Activated CD8-positive, alpha-beta T cell treated with anti-CD3 and anti-CD28 coated beads for 36 hours (primary cell): ENCODE results near the gene ASS1. TPM values are rescaled to one million over a fixed set of nuclear protein-coding genes. Genes with fewer than 3 reads are reported as not detected.

Experiments used
- ATAC-seq: fragments of 200-7000 bp; cut with Tn5 transposase; one replicate; pipeline ENCODE4 v1.10.0; 2021; ENCODE audit warnings: mild to moderate bottlenecking, moderate library complexity
- CTCF ChIA-PET: fragments of 350-600 bp; sonication (Branson Sonifier 250); formaldehyde crosslinking; loops from one replicate; lab custom pipeline; 2021; ENCODE audit warnings: antibody characterized with exemption; lab: Charles Lee
- POLR2A ChIA-PET: fragments of 350-600 bp; sonication (Branson Sonifier 250); formaldehyde crosslinking; loops from one replicate; lab custom pipeline; 2021; ENCODE audit warnings: antibody characterized with exemption; lab: Charles Lee
- DNase-seq: peaks from one replicate; pipeline ENCODE4 v3.0.0-alpha.2; 2020
- H3K27ac Mint-ChIP-seq: one replicate; pipeline ENCODE4 v1.8.0; 2021; ENCODE audit warnings: mild to moderate bottlenecking, mixed read lengths
- H3K27me3 Mint-ChIP-seq: one replicate; pipeline ENCODE4 v1.8.0; 2021; ENCODE audit warnings: mixed read lengths
- H3K36me3 Mint-ChIP-seq: one replicate; pipeline ENCODE4 v1.8.0; 2021; ENCODE audit warnings: low read depth, mixed read lengths
- H3K4me1 Mint-ChIP-seq: one replicate; pipeline ENCODE4 v1.8.0; 2021; ENCODE audit warnings: low read depth, mixed read lengths
- H3K4me3 Mint-ChIP-seq: one replicate; pipeline ENCODE4 v1.8.0; 2021; ENCODE audit warnings: mild to moderate bottlenecking, moderate library complexity, mixed read lengths
- H3K9me3 Mint-ChIP-seq: one replicate; pipeline ENCODE4 v1.8.0; 2021; ENCODE audit warnings: mixed read lengths
- CTCF ChIP-seq: fragments of 200-600 bp; IDR thresholded peaks from one replicate; pipeline ENCODE4 v1.8.0; 2022; ENCODE audit warnings: antibody characterized with exemption, mild to moderate bottlenecking
- intact Hi-C: fragments of 100-400 bp; cut with micrococcal nuclease; formaldehyde crosslinking; loops from one replicate; pipeline ENCODE4 v1.10.0; 2022
- total RNA-seq, 2 experiments: library from RNA; stranded (reverse); gene quantifications; one replicate each; pipeline ENCODE4 v1.2.3, GENCODE V29; 2021

Gene ASS1
- total RNA-seq, 2 experiments from 2014 or later, result 9.8 to 11.5 TPM

DNA sequence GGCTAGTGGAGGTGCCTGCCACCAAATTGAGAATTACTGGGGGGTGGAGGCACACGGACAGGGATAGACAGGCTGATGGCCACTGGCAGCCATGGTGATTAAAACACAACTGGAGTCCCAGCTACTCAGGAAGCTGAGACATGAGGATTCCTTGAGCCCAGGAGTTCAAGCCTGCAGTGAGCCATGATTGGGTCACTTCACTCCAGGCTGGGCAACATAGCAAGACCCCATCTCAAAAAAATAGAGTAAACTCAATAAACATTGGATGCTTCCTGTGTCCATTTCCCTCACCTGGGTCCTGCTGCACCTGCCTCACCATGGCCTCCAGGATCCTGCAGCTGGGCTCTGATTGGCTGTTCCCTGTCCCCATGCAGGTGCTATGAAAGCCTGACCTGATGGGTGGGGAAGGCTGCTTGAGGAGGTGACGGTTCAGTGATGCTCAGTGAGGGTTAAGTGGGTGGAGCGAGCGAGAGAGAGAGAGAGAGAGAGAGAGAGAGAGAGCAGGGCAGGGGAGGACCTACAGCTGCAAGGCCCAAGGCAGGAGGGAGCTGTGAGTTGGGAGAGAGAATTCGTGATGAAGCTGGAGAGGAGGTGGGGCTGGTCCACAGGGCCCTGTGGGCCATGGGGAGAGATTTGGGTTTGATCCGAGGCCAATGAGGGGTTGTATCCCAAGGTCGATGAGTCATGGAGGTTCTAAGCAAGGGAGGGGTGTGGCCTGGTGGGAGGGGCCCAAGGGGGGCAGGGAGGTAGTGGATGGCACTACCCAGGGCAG is 97.9 kb downstream of the ASS1 start:
- H3K27me3 Mint-ChIP-seq, result peaks cover 24% of the 10 kb centered on the region
- no peak for TF ChIP-seq CTCF

DNA sequence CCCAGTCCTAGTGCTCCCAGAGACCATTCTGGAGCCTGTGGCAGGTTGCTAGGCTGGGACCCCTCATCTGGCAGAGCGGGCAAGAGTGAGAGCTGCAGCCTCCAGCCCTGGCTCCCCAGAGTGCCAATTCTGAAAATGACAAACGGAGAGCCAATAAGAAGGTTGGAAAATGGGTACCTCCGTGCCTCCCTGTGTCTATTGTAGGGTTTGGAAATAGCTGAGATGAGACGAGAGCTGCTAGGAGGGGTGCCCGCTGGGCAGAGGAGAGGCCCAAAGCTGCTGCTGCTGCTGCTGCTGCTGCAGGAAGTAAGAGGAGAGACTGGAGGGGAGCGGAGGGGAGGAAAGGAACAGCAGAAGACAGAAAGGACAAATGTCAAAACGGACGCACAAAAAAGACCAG is 98.6 kb downstream of the ASS1 start:
- H3K36me3 Mint-ChIP-seq, result no peaks in the 10 kb centered on the region
- CTCF ChIA-PET, result no interaction called here
- no peak for ATAC-seq

More for the DNA sequence above, 97.9 kb downstream of the ASS1 start:
- Mint-ChIP-seq H3K36me3 (no peaks in the 10 kb centered on the region), H3K27ac (no peak overlapping the region), H3K4me1 (peaks cover 6% of the 10 kb centered on the region), H3K4me3 (no peak overlapping the region), H3K9me3 (no peaks in the 10 kb centered on the region)
- POLR2A ChIA-PET, result no interaction called here
- ATAC-seq (no peak), DNase-seq (no peak)
- CTCF ChIA-PET, result interaction anchor here (1.0 kb wide), 1 partner anchor 164 kb away, joined by 3 read pairs; no protein-coding TSS in a partner anchor
- intact Hi-C loops, result no loop called here

DNA sequence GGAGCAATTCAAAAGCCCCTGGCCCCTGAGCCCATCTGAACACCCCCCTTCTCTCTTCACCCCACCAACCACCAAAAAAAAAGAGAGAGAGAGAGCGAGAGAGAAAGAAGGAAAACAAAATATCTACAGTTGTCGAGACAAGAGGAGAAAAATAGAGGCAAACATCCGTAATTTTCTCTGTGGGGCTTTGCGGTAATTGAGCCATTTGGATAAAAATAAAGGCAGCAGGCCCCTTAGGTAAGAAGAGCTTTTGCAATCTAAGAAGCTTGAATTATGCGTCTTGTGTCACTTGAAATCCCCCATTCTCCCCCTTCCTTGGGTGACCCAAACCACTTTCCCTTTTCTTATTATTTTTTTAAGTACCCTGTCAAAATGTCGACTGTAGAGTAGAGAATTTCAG is 99.1 kb downstream of the ASS1 start:
- Mint-ChIP-seq H3K4me3 (no peak overlapping the region), H3K36me3 (no peaks in the 10 kb centered on the region), H3K9me3 (peaks cover 2% of the 10 kb centered on the region), H3K27me3 (peaks cover 12% of the 10 kb centered on the region), H3K27ac (no peak overlapping the region), H3K4me1 (no peaks in the 10 kb centered on the region)
- intact Hi-C loops, result no loop called here
- no peak for DNase-seq
- ChIA-PET POLR2A (no interaction called here), CTCF (no interaction called here)
- no peak for ATAC-seq
- TF ChIP-seq CTCF, result no peak

More for the DNA sequence above, 98.6 kb downstream of the ASS1 start:
- POLR2A ChIA-PET, result no interaction called here
- no peak overlapping the region for H3K4me3 Mint-ChIP-seq
- no peak for DNase-seq
- H3K27ac Mint-ChIP-seq, result no peak overlapping the region
- intact Hi-C loops, result no loop called here
- H3K9me3 Mint-ChIP-seq, result no peaks in the 10 kb centered on the region
- no peaks in the 10 kb centered on the region for H3K4me1 Mint-ChIP-seq
- TF ChIP-seq CTCF, result no peak
- peaks cover 17% of the 10 kb centered on the region for H3K27me3 Mint-ChIP-seq

- Mint-ChIP-seq H3K27me3 (peaks cover 10% of the 10 kb centered on the region), H3K4me3 (no peak overlapping the region), H3K9me3 (peaks cover 7% of the 10 kb centered on the region), H3K4me1 (no peaks in the 10 kb centered on the region), H3K27ac (no peak overlapping the region), H3K36me3 (no peaks in the 10 kb centered on the region)
- intact Hi-C loops, result no loop called here
- DNase-seq, result no peak
- POLR2A ChIA-PET, result no interaction called here
- no peak for ATAC-seq
- CTCF ChIA-PET, result no interaction called here
- TF ChIP-seq CTCF, result no peak
Measured at GRCh38 chr9:130544364-130544763, 99.6 kb downstream of the ASS1 start.

DNA sequence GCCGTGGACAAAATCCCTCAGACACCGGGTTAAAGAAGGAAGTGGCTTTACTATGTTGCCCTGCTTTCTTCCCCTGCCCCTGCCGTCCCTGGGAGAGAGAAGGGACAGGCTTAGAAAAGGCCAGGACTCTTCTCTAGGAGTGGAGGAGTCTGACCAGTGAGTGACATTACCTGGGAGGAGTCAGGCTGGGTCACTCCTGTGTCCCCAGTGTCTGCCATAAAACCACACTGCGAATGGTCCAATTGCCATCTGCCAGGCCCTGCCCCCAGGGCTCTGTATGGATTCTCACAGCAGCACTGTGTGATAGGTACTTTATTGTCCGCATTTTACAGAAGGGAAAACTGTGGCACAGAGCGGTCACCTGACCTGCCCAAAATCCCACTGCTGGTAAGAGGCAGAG is 103.3 kb downstream of the ASS1 start:
- TF ChIP-seq CTCF, result no peak
- peaks cover 1% of the 10 kb centered on the region for H3K27me3 Mint-ChIP-seq
- intact Hi-C loops, result no loop called here
- H3K9me3 Mint-ChIP-seq, result peaks cover 10% of the 10 kb centered on the region
- no peak overlapping the region for H3K4me3 Mint-ChIP-seq
- CTCF ChIA-PET, result interaction anchor here (0.5 kb wide), 1 partner anchor 19 kb away, joined by 3 read pairs; no protein-coding TSS in a partner anchor
- DNase-seq (no peak), ATAC-seq (no peak)
- no peak overlapping the region for H3K27ac Mint-ChIP-seq
- H3K36me3 Mint-ChIP-seq, result no peaks in the 10 kb centered on the region
- H3K4me1 Mint-ChIP-seq, result no peaks in the 10 kb centered on the region
- POLR2A ChIA-PET, result no interaction called here
